Liver (tissue), 9 donors: ENCODE measurements around the gene TFAP2A. TPM values are rescaled to one million over a fixed set of nuclear protein-coding genes. Genes with fewer than 3 reads are reported as not detected.

Experiments used
- DNase-seq: peaks from one replicate; pipeline ENCODE4 v3.0.0-alpha.2; 2017; ENCODE audit warnings: low spot score
- H3K27ac ChIP-seq, 2 donors: one replicate each; pipeline ENCODE4 v1.7.0; 2013; ENCODE audit warnings: inconsistent platforms in 2 of 2, low read length in 2 of 2, control low read depth in 1 of 2, low read depth in 1 of 2, mild to moderate bottlenecking in 1 of 2
- H3K27me3 ChIP-seq, 4 donors: one replicate each; pipeline versions ENCODE4 v1.6.1 to v1.7.0; 2013; ENCODE audit warnings: low read length in 3 of 4, inconsistent platforms in 1 of 4, mild to moderate bottlenecking in 1 of 4, moderate library complexity in 1 of 4; ENCODE audit not compliant: control insufficient read depth in 4 of 4, insufficient read depth in 4 of 4
- H3K36me3 ChIP-seq, 4 donors: one replicate each; pipeline versions ENCODE4 v1.6.1 to v1.7.0; 2013; ENCODE audit warnings: low read length in 3 of 4, mild to moderate bottlenecking in 3 of 4, low read depth in 1 of 4, moderate library complexity in 1 of 4; ENCODE audit not compliant: control insufficient read depth in 4 of 4, insufficient read depth in 3 of 4
- H3K4me1 ChIP-seq, 4 donors: one replicate each; pipeline versions ENCODE4 v1.6.1 to v1.7.0; 2013; ENCODE audit warnings: low read length in 3 of 4, mild to moderate bottlenecking in 3 of 4, moderate library complexity in 1 of 4; ENCODE audit not compliant: control insufficient read depth in 4 of 4, insufficient read depth in 4 of 4
- H3K4me3 ChIP-seq, 3 donors: one replicate each; pipeline versions ENCODE4 v1.6.1 to v1.7.0; 2013; ENCODE audit warnings: low read length in 3 of 3, control low read depth in 1 of 3, low read depth in 1 of 3, mild to moderate bottlenecking in 1 of 3
- H3K9ac ChIP-seq, 2 donors: one replicate each; pipeline ENCODE4 v1.7.0; 2013; ENCODE audit warnings: low read length in 2 of 2, mild to moderate bottlenecking in 2 of 2, moderate library complexity in 2 of 2, control low read depth in 1 of 2, low read depth in 1 of 2
- H3K9me3 ChIP-seq, 4 donors: one replicate each; pipeline versions ENCODE4 v1.6.1 to v1.7.0; 2013; ENCODE audit warnings: low read length in 3 of 4; ENCODE audit not compliant: control insufficient read depth in 4 of 4
- EGR1 ChIP-seq, 2 donors: IDR thresholded peaks; 2 replicates each; pipeline ENCODE4 v1.6.1; 2016 to 2018; ENCODE audit warnings: antibody characterized with exemption in 2 of 2, low read depth in 2 of 2
- FOXA1 ChIP-seq: IDR thresholded peaks from 2 replicates; pipeline ENCODE4 v1.6.1; 2016; ENCODE audit warnings: antibody characterized with exemption
- FOXA2 ChIP-seq: IDR thresholded peaks from 2 replicates; pipeline ENCODE4 v1.6.1; 2016; ENCODE audit warnings: antibody characterized with exemption
- GABPA ChIP-seq, 2 donors: IDR thresholded peaks in 1 of 2; conservative IDR thresholded peaks in 1 of 2; 2 replicates each; pipeline ENCODE4 v1.6.1; 2016; ENCODE audit warnings: antibody characterized with exemption in 2 of 2, mild to moderate bottlenecking in 1 of 2, moderate library complexity in 1 of 2
- HNF4A ChIP-seq, 2 donors: conservative IDR thresholded peaks; 2 replicates each; pipeline ENCODE4 v1.6.1; 2016; ENCODE audit warnings: antibody characterized with exemption in 2 of 2, mild to moderate bottlenecking in 2 of 2
- HNF4G ChIP-seq: IDR thresholded peaks from 2 replicates; pipeline ENCODE4 v1.6.1; 2016; ENCODE audit warnings: antibody characterized with exemption
- JUND ChIP-seq, 2 donors: IDR thresholded peaks; 2 replicates each; pipeline ENCODE4 v1.6.1; 2016; ENCODE audit warnings: antibody characterized with exemption in 2 of 2
- NR2F2 ChIP-seq: IDR thresholded peaks from 2 replicates; pipeline ENCODE4 v1.6.1; 2016; ENCODE audit warnings: antibody characterized with exemption
- RAD21 ChIP-seq, 2 donors: IDR thresholded peaks; 2 replicates each; pipeline ENCODE4 v1.6.1; 2016; ENCODE audit warnings: antibody characterized with exemption in 2 of 2, mild to moderate bottlenecking in 2 of 2
- RXRA ChIP-seq, 2 donors: IDR thresholded peaks; 2 replicates each; pipeline ENCODE4 v1.6.1; 2017 to 2018; ENCODE audit warnings: antibody characterized with exemption in 2 of 2, mild to moderate bottlenecking in 1 of 2
- TAF1 ChIP-seq: conservative IDR thresholded peaks from 2 replicates; pipeline ENCODE4 v1.6.1; 2016; ENCODE audit warnings: antibody characterized with exemption, mild to moderate bottlenecking
- YY1 ChIP-seq: IDR thresholded peaks from 2 replicates; pipeline ENCODE4 v1.6.1; 2016; ENCODE audit warnings: antibody characterized with exemption, mild to moderate bottlenecking
- WGBS: extraction: QIAGEN DNeasy Blood & Tissue Kit; methylation state at CpG from one replicate; pipeline ENCODE4 v1.1.7; 2013; 5-methylcytosine and 5-hydroxymethylcytosine counted together
- polyA plus RNA-seq, 2 donors: library from polyadenylated mRNA; stranded (reverse) in 1 of 2; unstranded in 1 of 2; fragments of 200-250 nt in 1 of 2; fragments of >200 nt in 1 of 2; fragmentation: Nextera tagmentation in 1 of 2; extraction: Ambion mirVana in 1 of 2; gene quantifications; one replicate each; pipeline versions ENCODE4 v1.2.1 to v1.2.3, GENCODE V29; 2013 to 2015
- total RNA-seq, 2 donors: library from RNA; depleted of rRNA; stranded (reverse); fragments of >200 nt; gene quantifications; one replicate each; pipeline ENCODE4 v1.2.3, GENCODE V29; 2014
- TF ChIP-seq, protein P1 (sequence below): IDR thresholded peaks from 2 replicates; pipeline ENCODE4 v1.6.1; 2016; ENCODE audit warnings: antibody characterized with exemption
- TF ChIP-seq, protein P2 (sequence below): fragments of 150-350 bp; IDR thresholded peaks from 2 replicates; pipeline ENCODE4 v1.5.1; 2017; ENCODE audit warnings: improper control_type of control experiment, low read depth, low read length; ENCODE audit not compliant: missing input control
- TF ChIP-seq, protein P3 (sequence below): IDR thresholded peaks from 2 replicates; pipeline ENCODE4 v1.6.1; 2016; ENCODE audit warnings: antibody characterized with exemption
- donor health status: healthy.
- donor health status: healthy.
- donor health status: healthy.
- donor health status: healthy.
- donor health status: healthy.

The TFAP2A gene
- total and polyA plus RNA-seq, 4 donors, result 0.03 to 0.08 TPM; not detected in 2

DNA sequence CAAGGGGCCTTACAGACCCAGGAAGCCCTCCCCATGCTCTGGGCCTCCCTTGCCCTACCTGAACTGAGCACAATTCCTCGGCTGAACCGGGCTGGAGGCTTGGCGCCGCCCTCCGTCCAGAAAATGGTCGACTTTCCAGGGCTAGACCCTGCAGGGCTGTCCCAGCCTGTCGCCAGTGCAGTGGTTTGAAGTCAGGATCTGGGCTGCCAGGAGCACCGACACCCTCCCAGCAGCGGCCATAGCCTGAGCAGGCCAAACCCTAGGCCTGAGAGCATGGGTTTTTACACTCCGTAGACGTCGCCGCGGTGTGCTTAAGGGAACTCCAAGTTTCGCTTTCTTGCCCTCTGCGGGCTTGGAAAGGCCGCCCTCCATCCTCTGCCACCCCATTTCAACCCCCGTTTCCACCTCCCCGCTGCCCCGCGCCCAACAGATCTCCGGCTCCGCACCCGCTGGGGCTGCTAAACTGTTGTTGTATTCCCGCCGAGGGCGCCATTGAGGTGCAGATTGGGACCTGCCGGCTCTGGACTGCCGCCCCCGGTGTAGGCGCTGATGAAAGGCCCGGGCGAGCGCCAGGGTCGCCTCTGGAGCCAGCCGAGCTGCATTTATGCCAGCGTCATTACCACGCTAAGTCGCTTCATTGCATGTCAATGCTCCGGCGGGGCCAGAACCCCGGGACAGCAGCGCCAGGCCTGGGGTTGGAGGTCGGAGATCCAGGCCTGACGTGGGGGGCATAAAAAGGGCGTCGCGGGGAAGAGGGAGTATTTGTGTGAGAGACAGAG is 2.2 kb upstream of the TFAP2A start:
- H3K36me3 ChIP-seq, result no peaks in the 10 kb centered on the region
- H3K9ac ChIP-seq, result no peak overlapping the region
- H3K9me3 ChIP-seq, result peaks cover 0 to 13% (median 2%) of the 10 kb centered on the region in 4 donors
- 11% methylated on average over 48 of the region's 48 CpGs for WGBS
- peaks cover 11 to 44% (median 32%) of the 10 kb centered on the region in 4 donors for H3K27me3 ChIP-seq
- H3K27ac ChIP-seq, result no peak overlapping the region
- DNase-seq, result no peak
- peak overlapping the region in 2 of 3 donors; percentile 18 to 40 for H3K4me3 ChIP-seq
- TF ChIP-seq RAD21 (IDR thresholded peaks at IDR 0.05), result no peak
- no peak for TF ChIP-seq NR2F2
- TF ChIP-seq EGR1 (IDR thresholded peaks at IDR 0.05; ENCODE audit: low read depth in 2 of 2), result no peak
- no peak for TF ChIP-seq FOXA1
- no peak for TF ChIP-seq FOXA2
- no peak for TF ChIP-seq TAF1
- TF ChIP-seq, protein P1, sequence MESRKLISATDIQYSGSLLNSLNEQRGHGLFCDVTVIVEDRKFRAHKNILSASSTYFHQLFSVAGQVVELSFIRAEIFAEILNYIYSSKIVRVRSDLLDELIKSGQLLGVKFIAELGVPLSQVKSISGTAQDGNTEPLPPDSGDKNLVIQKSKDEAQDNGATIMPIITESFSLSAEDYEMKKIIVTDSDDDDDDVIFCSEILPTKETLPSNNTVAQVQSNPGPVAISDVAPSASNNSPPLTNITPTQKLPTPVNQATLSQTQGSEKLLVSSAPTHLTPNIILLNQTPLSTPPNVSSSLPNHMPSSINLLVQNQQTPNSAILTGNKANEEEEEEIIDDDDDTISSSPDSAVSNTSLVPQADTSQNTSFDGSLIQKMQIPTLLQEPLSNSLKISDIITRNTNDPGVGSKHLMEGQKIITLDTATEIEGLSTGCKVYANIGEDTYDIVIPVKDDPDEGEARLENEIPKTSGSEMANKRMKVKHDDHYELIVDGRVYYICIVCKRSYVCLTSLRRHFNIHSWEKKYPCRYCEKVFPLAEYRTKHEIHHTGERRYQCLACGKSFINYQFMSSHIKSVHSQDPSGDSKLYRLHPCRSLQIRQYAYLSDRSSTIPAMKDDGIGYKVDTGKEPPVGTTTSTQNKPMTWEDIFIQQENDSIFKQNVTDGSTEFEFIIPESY, result no peak
- no peak for TF ChIP-seq JUND (IDR thresholded peaks at IDR 0.05)
- TF ChIP-seq, protein P2, sequence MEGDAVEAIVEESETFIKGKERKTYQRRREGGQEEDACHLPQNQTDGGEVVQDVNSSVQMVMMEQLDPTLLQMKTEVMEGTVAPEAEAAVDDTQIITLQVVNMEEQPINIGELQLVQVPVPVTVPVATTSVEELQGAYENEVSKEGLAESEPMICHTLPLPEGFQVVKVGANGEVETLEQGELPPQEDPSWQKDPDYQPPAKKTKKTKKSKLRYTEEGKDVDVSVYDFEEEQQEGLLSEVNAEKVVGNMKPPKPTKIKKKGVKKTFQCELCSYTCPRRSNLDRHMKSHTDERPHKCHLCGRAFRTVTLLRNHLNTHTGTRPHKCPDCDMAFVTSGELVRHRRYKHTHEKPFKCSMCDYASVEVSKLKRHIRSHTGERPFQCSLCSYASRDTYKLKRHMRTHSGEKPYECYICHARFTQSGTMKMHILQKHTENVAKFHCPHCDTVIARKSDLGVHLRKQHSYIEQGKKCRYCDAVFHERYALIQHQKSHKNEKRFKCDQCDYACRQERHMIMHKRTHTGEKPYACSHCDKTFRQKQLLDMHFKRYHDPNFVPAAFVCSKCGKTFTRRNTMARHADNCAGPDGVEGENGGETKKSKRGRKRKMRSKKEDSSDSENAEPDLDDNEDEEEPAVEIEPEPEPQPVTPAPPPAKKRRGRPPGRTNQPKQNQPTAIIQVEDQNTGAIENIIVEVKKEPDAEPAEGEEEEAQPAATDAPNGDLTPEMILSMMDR, result no peak
- TF ChIP-seq RXRA (IDR thresholded peaks at IDR 0.05), result no peak
- TF ChIP-seq YY1, result no peak
- no peak for TF ChIP-seq GABPA (IDR thresholded peaks at IDR 0.05 in 1 of 2, conservative IDR thresholded peaks at IDR 0.05 in 1 of 2)
- no peak for TF ChIP-seq HNF4A (conservative IDR thresholded peaks at IDR 0.05)
- TF ChIP-seq, protein P3, sequence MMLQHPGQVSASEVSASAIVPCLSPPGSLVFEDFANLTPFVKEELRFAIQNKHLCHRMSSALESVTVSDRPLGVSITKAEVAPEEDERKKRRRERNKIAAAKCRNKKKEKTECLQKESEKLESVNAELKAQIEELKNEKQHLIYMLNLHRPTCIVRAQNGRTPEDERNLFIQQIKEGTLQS, result no peak
- no peak for TF ChIP-seq HNF4G
- peaks cover 21 to 41% (median 30%) of the 10 kb centered on the region in 4 donors for H3K4me1 ChIP-seq

DNA sequence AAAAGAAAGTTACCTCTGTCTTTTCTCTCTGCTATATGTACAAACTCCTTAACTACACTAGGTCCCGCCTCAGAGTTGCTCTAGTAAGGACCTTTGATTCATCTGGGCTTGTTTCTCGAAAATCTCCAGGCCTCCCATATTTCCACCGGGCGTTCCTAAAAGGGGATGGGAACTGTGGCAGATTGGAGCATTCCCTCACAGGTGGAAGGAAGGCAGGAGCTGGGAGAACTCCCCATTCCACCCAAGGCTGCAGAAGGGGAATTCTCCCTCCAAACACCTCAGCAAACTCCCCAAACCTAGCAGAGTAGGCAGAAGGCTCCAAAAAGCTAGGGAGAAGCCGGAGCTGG is 1.6 kb upstream of the TFAP2A start:
- Histone ChIP-seq H3K9me3 (peaks cover 0 to 13% (median 2%) of the 10 kb centered on the region in 4 donors), H3K27ac (no peak overlapping the region), H3K9ac (no peak overlapping the region), H3K4me1 (peaks cover 25 to 47% (median 35%) of the 10 kb centered on the region in 4 donors), H3K27me3 (peaks cover 8 to 42% (median 27%) of the 10 kb centered on the region in 4 donors), H3K4me3 (peak overlapping the region in 1 of 3 donors; percentile 40), H3K36me3 (no peaks in the 10 kb centered on the region)
- no peak for TF ChIP-seq RXRA (IDR thresholded peaks at IDR 0.05)
- no peak for TF ChIP-seq FOXA2
- no peak for TF ChIP-seq YY1
- WGBS, result 27% methylated on average over 5 of the region's 5 CpGs
- DNase-seq, result no peak
